Measurements from ENCODE around the gene CCNE1.

DNA sequence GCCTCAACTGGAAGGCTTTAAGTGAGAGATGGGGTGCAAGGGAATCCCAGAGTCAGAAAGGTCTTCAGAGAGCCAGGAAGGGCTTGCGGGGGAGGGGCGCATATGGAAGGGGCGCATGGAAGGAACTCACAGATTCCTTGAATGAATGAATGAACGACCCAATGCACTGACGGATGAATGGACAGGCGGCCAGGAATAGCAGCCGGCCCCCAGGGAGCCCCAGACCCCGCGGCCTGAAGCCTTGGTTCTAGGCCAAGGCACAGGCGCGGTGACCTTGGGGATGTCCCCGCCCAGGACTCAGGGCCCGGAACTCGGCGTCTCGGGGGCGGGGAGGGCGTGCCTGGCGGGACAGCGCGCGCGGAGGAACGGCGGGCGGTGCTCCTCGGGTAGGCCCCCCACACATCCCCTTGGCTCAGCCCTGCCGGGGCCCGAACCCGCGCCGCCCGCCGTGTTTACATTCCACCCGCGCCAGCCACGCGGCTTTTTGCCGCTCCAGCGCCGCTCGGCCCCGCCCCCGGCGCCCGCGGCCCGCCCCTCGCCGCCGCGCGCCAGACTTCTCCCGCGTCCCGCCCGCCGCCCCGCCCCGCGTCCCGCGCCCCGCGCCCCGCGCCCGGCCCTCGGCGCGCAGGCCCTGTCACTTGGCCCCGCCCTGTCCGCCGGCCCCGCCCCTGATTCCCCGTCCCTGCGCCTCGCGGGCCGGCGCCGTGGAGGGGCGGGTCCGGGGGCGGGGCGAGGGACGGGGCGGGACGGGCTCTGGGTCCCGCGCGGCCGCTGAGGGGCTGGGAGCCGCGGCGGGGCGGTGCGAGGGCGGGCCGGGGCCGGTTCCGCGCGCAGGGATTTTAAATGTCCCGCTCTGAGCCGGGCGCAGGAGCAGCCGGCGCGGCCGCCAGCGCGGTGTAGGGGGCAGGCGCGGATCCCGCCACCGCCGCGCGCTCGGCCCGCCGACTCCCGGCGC is at the start of gene CCNE1:
- TF ChIP-seq EZH2phosphoT487 (IDR thresholded peaks at IDR 0.05; ENCODE audit: low read depth, severe bottlenecking, unreplicated experiment) (no peak), EZH2 (IDR thresholded peaks at IDR 0.05; ENCODE audit: borderline replicate concordance) (no peak)
- TF ChIP-seq, protein P1, sequence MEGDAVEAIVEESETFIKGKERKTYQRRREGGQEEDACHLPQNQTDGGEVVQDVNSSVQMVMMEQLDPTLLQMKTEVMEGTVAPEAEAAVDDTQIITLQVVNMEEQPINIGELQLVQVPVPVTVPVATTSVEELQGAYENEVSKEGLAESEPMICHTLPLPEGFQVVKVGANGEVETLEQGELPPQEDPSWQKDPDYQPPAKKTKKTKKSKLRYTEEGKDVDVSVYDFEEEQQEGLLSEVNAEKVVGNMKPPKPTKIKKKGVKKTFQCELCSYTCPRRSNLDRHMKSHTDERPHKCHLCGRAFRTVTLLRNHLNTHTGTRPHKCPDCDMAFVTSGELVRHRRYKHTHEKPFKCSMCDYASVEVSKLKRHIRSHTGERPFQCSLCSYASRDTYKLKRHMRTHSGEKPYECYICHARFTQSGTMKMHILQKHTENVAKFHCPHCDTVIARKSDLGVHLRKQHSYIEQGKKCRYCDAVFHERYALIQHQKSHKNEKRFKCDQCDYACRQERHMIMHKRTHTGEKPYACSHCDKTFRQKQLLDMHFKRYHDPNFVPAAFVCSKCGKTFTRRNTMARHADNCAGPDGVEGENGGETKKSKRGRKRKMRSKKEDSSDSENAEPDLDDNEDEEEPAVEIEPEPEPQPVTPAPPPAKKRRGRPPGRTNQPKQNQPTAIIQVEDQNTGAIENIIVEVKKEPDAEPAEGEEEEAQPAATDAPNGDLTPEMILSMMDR (IDR thresholded peaks at IDR 0.05; ENCODE audit: poor library complexity) = no peak
